Ishikawa (cell line): ENCODE data around the gene KIFC3.

Experiments used
- CEBPB ChIP-seq: IDR thresholded peaks from 2 replicates; pipeline ENCODE4 v1.6.1; 2012
- CREB1 ChIP-seq: IDR thresholded peaks from 2 replicates; pipeline ENCODE4 v1.6.1; 2012; ENCODE audit warnings: low read depth
- EGR1 ChIP-seq: IDR thresholded peaks from 2 replicates; pipeline ENCODE4 v1.6.1; 2012
- EP300 ChIP-seq: IDR thresholded peaks from 2 replicates; pipeline ENCODE4 v1.6.1; 2012; ENCODE audit warnings: borderline replicate concordance
- FOXM1 ChIP-seq: IDR thresholded peaks from 2 replicates; pipeline ENCODE4 v1.6.1; 2012; ENCODE audit warnings: low read depth, borderline replicate concordance
- MAX ChIP-seq: IDR thresholded peaks from 2 replicates; pipeline ENCODE4 v1.6.1; 2012
- NFIC ChIP-seq: IDR thresholded peaks from 2 replicates; pipeline ENCODE4 v1.6.1; 2012
- RAD21 ChIP-seq: IDR thresholded peaks from 2 replicates; pipeline ENCODE4 v1.6.1; 2012; ENCODE audit warnings: low read depth
- REST ChIP-seq: IDR thresholded peaks from 2 replicates; pipeline ENCODE4 v1.6.1; 2012; ENCODE audit warnings: low read depth, mild to moderate bottlenecking
- TAF1 ChIP-seq: IDR thresholded peaks from 2 replicates; pipeline ENCODE4 v1.6.1; 2012; ENCODE audit warnings: low read depth, mild to moderate bottlenecking
- TCF12 ChIP-seq: IDR thresholded peaks from 2 replicates; pipeline ENCODE4 v1.6.1; 2012; ENCODE audit warnings: low read depth
- YY1 ChIP-seq: IDR thresholded peaks from 2 replicates; pipeline ENCODE4 v1.6.1; 2012; ENCODE audit warnings: low read depth
- ZBTB7A ChIP-seq: IDR thresholded peaks from 2 replicates; pipeline ENCODE4 v1.6.1; 2012; ENCODE audit warnings: low read depth

- no peak for TF ChIP-seq EP300
- no peak for TF ChIP-seq CEBPB
- TF ChIP-seq RAD21 = no peak
- TF ChIP-seq ZBTB7A = no peak
- TF ChIP-seq TAF1 = no peak
- no peak for TF ChIP-seq EGR1
- TF ChIP-seq MAX = no peak
- TF ChIP-seq NFIC = no peak
- no peak for TF ChIP-seq CREB1
- no peak for TF ChIP-seq TCF12
- TF ChIP-seq YY1 = no peak
- TF ChIP-seq FOXM1 = no peak
- no peak for TF ChIP-seq REST
Measured at GRCh38 chr16:57750796-57751538, 51.3 kb downstream of the KIFC3 start.
